GM18511 (cell line): ENCODE measurements around the gene OR52E1.

Experiments
- ATAC-seq: cut with Tn5 transposase; IDR thresholded peaks from one replicate; pipeline ENCODE4 v1.9.1; 2021; ENCODE audit warnings: mild to moderate bottlenecking, moderate library complexity; ENCODE audit not compliant: unreplicated experiment

The OR52E1 gene

DNA sequence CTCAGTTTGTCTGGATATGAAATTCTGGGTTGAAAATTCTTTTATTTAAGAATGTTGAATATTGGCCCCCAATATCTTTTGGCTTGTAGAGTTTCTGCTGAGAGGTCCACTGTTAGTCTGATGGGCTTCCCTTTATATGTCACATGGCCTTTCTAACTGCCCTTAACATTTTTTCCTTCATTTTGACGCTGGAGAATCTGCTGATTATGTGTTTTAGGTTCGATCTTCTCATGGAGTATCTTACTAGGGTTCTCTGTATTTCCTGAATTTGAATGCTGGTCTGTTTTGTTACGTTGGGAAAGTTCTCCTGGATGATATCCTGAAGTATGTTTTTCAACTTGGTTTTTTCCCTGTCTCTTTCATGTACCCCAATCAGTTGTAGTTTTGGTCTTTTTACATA lies 46.0 kb downstream of the OR52E1 start:
- no peak for ATAC-seq

DNA sequence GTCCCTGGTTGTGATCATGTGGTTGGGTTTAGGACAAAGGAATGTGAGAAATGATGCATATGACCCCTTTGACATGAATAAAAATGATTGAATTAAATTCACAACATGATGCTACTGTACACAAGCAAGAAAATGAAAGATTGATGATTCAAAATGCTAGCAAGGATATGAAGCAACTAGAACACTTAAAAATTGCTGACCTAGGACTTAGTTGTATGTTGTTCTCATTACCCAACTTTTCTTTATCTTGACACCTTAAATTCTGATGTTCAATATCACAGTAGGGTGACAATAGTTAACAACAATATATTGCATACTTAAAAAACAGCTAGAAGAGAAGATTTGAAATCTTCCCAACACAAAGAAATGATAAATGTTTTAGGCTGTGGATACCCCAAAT lies 48.2 kb downstream of the OR52E1 start:
- ATAC-seq, result no peak

DNA sequence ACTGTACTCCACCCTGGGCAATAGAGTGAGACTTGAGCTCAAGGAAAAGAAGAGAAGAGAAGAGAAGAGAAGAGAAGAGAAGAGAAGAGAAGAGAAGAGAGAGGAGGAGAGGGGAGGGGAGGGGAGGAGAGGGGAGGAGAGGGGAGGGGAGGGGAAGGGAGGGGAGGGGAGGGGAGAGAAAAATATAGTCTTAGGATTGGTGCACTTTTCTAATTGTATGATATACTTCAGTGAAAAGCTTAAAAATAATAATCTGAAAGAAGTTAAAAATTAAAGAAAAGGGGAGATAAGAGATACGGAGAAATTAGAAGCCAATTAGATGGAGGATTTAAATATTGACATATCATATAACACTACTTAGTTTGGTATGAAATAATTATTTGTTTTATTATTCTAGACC lies 49.5 kb downstream of the OR52E1 start:
- no peak for ATAC-seq
